ENCODE results near the gene KAT2B. TPM values are rescaled to one million over a fixed set of nuclear protein-coding genes. Genes with fewer than 3 reads are reported as not detected.

Gene KAT2B
- total and polyA plus RNA-seq, 2 of the 8 experiments (the other 6 are each of a cell fraction or from before 2014, with no cell fraction given) = 0.24 to 0.91 TPM

DNA sequence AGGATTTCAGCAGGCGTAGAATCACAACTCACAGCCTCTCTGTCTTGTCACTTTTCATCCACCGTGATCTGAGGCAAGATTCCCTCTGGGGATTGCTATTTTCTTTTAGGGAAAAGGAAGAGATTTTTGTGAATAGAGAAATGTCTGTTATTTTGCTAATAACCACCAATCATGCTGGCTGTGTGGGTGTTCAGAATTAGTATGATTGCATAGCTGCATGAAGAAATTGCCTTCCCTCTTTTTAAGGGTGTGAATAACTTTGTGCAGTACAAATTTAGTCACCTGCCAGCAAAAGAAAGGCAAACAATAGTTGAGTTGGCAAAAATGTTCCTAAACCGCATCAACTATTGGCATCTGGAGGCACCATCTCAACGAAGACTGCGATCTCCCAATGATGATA, 60.8 kb downstream of the KAT2B start:
- WGBS, 2 experiments (ENCODE audit: extremely low coverage in 1 of 2, insufficient coverage in 1 of 2, insufficient read length in 1 of 2, insufficient replicate concordance in 2 of 2, low coverage in 1 of 2, low lambda C conversion rate in 2 of 2, missing lambda C conversion rate in 1 of 2) = 84% methylated on average over 5 of the region's 5 CpGs; no CpG with 5 or more reads in 1 of the 2 experiments
- H2BK12ac ChIP-seq (ENCODE audit: low read depth, low read length) = no peak overlapping the region
- H2AFZ ChIP-seq (ENCODE audit: low read length) = no peak overlapping the region
- ChIA-PET POLR2A (ENCODE audit: partially characterized antibody) (no interaction called here), CTCF (ENCODE audit: partially characterized antibody) (no interaction called here)
- no peak overlapping the region for H2BK5ac ChIP-seq (ENCODE audit: low read depth, low read length)
- no peak overlapping the region for H2BK20ac ChIP-seq (ENCODE audit: low read length)
- no peaks in the 10 kb centered on the region for H3K4me1 ChIP-seq (replicated peaks in 1 of 4; ENCODE audit: control insufficient read depth in 3 of 4, insufficient read depth in 4 of 4, low read length in 3 of 4)
- H3K4me2 ChIP-seq (ENCODE audit: insufficient read depth in 1 of 2, low read depth in 2 of 2, low read length in 2 of 2) = no peak overlapping the region
- DNase-seq (ENCODE audit: low read depth in 1 of 2, low spot score in 2 of 2) = no peak
- H3K79me1 ChIP-seq (ENCODE audit: low read depth, low read length) = no peaks in the 10 kb centered on the region
- no peak overlapping the region for H3K18ac ChIP-seq (ENCODE audit: extremely low read depth, low read length)
- no peak overlapping the region for H2BK15ac ChIP-seq (ENCODE audit: low read length)
- no peak for FAIRE-seq
- no peak overlapping the region for H3K4ac ChIP-seq (replicated peaks; ENCODE audit: insufficient read length, low read depth, low read length)
- no peaks in the 10 kb centered on the region for H3K27me3 ChIP-seq (replicated peaks in 1 of 4; ENCODE audit: control insufficient read depth in 3 of 4, extremely low read depth in 1 of 4, insufficient read depth in 3 of 4, low read length in 3 of 4)
- H3K27ac ChIP-seq (ENCODE audit: low read depth, low read length) = no peak overlapping the region
- no peaks in the 10 kb centered on the region for H3K23me2 ChIP-seq (ENCODE audit: low read depth, low read length)
- no peak for TF ChIP-seq POLR2A (IDR thresholded peaks at IDR 0.05; ENCODE audit: control extremely low read depth in 1 of 2, low read depth in 2 of 2, low read length in 2 of 2)
- H3K9me3 ChIP-seq (ENCODE audit: insufficient read depth in 2 of 2, low read depth in 1 of 2, low read length in 1 of 2) = no peaks in the 10 kb centered on the region
- H3K9ac ChIP-seq (replicated peaks in 1 of 4; ENCODE audit: extremely low read depth in 1 of 4, low read depth in 3 of 4, low read length in 3 of 4) = no peak overlapping the region
- no peak overlapping the region for H3K14ac ChIP-seq (ENCODE audit: insufficient read length)
- no peaks in the 10 kb centered on the region for H3K79me2 ChIP-seq (ENCODE audit: control insufficient read depth in 1 of 2, insufficient read depth in 2 of 2, low read length in 2 of 2)
- H3K56ac ChIP-seq (replicated peaks; ENCODE audit: insufficient read length, low read depth, low read length) = no peak overlapping the region
- H2BK120ac ChIP-seq (replicated peaks; ENCODE audit: low read depth, low read length) = no peak overlapping the region
- no peaks in the 10 kb centered on the region for H4K20me1 ChIP-seq (replicated peaks in 1 of 2; ENCODE audit: control insufficient read depth in 1 of 2, insufficient read depth in 2 of 2, low read length in 2 of 2)
- no peak overlapping the region for H3K4me3 ChIP-seq (ENCODE audit: extremely low read depth in 1 of 4, insufficient read depth in 2 of 4, low read depth in 3 of 4, low read length in 4 of 4)
- no peak overlapping the region for H4K5ac ChIP-seq (ENCODE audit: insufficient read length, low read depth, low read length)
- no peak overlapping the region for H3K23ac ChIP-seq (ENCODE audit: insufficient read length)
- no peak overlapping the region for H4K8ac ChIP-seq (ENCODE audit: extremely low read depth, insufficient read depth, low read length)
- H4K91ac ChIP-seq (replicated peaks; ENCODE audit: insufficient read length, low read length) = no peak overlapping the region
- no peaks in the 10 kb centered on the region for H3K36me3 ChIP-seq (ENCODE audit: control insufficient read depth in 2 of 4, insufficient read depth in 4 of 4, low read length in 3 of 4)
- H2AK5ac ChIP-seq (ENCODE audit: low read depth, low read length) = no peak overlapping the region
